Neural cell (in vitro differentiated cells): ENCODE measurements around the gene RUNDC3A.

Experiments used
- EP300 ChIP-seq: fragments of 450-650 bp; conservative IDR thresholded peaks from 2 replicates; pipeline ENCODE4 v1.6.1; 2014; ENCODE audit warnings: antibody characterized with exemption, mild to moderate bottlenecking, moderate library complexity; ENCODE audit not compliant: poor library complexity, severe bottlenecking
- MXI1 ChIP-seq: fragments of 450-650 bp; conservative IDR thresholded peaks from 2 replicates; pipeline ENCODE4 v1.6.1; 2014; ENCODE audit warnings: antibody characterized with exemption, mild to moderate bottlenecking; ENCODE audit not compliant: poor library complexity, severe bottlenecking
- POLR2AphosphoS5 ChIP-seq: IDR thresholded peaks from 2 replicates; pipeline ENCODE4 v1.6.1; 2012
- TF ChIP-seq, protein P1 (sequence below): fragments of 450-650 bp; IDR thresholded peaks from 2 replicates; pipeline ENCODE4 v1.5.1; 2014; ENCODE audit warnings: antibody characterized with exemption, mild to moderate bottlenecking, moderate library complexity; ENCODE audit not compliant: poor library complexity, severe bottlenecking
- TF ChIP-seq, protein P2 (sequence below): IDR thresholded peaks from 2 replicates; pipeline ENCODE4 v1.6.1; 2012; ENCODE audit warnings: borderline replicate concordance

DNA sequence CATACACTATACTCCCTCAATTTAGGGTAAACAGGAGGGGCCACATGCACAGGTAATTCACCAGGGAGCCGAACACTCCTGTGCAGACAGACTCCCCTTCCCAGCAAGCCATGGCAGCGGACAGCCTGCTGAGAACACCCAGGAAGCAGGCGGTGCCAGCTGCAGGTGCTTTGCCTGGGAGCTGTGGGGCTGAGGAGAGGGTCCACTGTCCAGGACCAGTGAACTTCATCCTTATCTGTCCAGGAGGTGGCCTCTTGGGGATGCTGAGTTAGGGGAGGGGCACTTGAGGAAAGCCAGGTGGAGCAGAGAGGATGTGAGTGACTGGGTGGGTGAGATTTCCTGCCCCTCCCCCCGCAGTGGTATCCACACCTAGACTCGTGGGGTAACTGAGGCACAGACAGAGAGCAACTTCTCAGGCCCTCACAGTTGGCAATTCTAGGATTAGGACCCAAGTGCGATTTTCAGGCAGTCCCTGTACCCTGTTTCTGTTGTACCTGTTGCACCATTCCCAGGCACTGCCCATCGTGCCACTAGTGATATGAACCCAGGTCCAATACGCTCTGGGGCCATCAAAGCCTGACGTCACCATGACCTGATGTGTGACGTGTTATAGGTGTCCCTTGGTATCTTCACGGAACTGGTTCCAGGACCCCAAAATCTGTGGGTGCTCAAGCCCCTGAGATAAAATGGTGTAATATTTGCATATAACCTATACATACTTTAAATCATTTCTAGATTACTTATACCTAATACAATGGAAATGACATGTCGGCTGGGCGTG lies 37.9 kb downstream of the RUNDC3A start:
- TF ChIP-seq, protein P1, sequence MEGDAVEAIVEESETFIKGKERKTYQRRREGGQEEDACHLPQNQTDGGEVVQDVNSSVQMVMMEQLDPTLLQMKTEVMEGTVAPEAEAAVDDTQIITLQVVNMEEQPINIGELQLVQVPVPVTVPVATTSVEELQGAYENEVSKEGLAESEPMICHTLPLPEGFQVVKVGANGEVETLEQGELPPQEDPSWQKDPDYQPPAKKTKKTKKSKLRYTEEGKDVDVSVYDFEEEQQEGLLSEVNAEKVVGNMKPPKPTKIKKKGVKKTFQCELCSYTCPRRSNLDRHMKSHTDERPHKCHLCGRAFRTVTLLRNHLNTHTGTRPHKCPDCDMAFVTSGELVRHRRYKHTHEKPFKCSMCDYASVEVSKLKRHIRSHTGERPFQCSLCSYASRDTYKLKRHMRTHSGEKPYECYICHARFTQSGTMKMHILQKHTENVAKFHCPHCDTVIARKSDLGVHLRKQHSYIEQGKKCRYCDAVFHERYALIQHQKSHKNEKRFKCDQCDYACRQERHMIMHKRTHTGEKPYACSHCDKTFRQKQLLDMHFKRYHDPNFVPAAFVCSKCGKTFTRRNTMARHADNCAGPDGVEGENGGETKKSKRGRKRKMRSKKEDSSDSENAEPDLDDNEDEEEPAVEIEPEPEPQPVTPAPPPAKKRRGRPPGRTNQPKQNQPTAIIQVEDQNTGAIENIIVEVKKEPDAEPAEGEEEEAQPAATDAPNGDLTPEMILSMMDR = peak; percentile 26
- TF ChIP-seq, protein P2, sequence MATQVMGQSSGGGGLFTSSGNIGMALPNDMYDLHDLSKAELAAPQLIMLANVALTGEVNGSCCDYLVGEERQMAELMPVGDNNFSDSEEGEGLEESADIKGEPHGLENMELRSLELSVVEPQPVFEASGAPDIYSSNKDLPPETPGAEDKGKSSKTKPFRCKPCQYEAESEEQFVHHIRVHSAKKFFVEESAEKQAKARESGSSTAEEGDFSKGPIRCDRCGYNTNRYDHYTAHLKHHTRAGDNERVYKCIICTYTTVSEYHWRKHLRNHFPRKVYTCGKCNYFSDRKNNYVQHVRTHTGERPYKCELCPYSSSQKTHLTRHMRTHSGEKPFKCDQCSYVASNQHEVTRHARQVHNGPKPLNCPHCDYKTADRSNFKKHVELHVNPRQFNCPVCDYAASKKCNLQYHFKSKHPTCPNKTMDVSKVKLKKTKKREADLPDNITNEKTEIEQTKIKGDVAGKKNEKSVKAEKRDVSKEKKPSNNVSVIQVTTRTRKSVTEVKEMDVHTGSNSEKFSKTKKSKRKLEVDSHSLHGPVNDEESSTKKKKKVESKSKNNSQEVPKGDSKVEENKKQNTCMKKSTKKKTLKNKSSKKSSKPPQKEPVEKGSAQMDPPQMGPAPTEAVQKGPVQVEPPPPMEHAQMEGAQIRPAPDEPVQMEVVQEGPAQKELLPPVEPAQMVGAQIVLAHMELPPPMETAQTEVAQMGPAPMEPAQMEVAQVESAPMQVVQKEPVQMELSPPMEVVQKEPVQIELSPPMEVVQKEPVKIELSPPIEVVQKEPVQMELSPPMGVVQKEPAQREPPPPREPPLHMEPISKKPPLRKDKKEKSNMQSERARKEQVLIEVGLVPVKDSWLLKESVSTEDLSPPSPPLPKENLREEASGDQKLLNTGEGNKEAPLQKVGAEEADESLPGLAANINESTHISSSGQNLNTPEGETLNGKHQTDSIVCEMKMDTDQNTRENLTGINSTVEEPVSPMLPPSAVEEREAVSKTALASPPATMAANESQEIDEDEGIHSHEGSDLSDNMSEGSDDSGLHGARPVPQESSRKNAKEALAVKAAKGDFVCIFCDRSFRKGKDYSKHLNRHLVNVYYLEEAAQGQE = no peak
- TF ChIP-seq MXI1 (no peak), EP300 (no peak), POLR2AphosphoS5 (no peak)
